H1 (cell line): ENCODE measurements around the gene SPAG5. TPM values are rescaled to one million over a fixed set of nuclear protein-coding genes. Genes with fewer than 3 reads are reported as not detected.

ENCODE experiments used
- CTCF ChIA-PET: fragments of 300-600 bp; sonication (Branson Sonifier 250); formaldehyde crosslinking; loops from one replicate; lab custom pipeline; 2021; ENCODE audit not compliant: partially characterized antibody; lab: Charles Lee
- POLR2A ChIA-PET: fragments of 300-600 bp; sonication (Branson Sonifier 250); formaldehyde crosslinking; loops from one replicate; lab custom pipeline; 2021; ENCODE audit warnings: inconsistent platforms; ENCODE audit not compliant: partially characterized antibody; lab: Charles Lee
- DNase-seq, 2 experiments: peaks; one replicate each; pipeline versions ENCODE4 v3.0.0 to v3.0.0-alpha.2; 2010 to 2022; ENCODE audit warnings: low spot score in 2 of 2, low read depth in 1 of 2, mixed read lengths in 1 of 2
- FAIRE-seq: peaks from 2 replicates; lab custom pipeline; 2011; peaks lifted over from hg19 to GRCh38; lab: Jason Lieb, UNC
- H2AFZ ChIP-seq: 2 replicates; pipeline ENCODE4 v1.8.1; 2012; ENCODE audit warnings: low read length, inconsistent platforms
- H2AK5ac ChIP-seq: 2 replicates; pipeline ENCODE4 v1.6.1; 2013; ENCODE audit warnings: low read depth, low read length
- H2BK120ac ChIP-seq: replicated peaks from 2 replicates; pipeline ENCODE3; 2013; ENCODE audit warnings: low read depth, low read length, inconsistent platforms
- H2BK12ac ChIP-seq: 2 replicates; pipeline ENCODE4 v1.6.1; 2013; ENCODE audit warnings: low read depth, low read length
- H2BK15ac ChIP-seq: 2 replicates; pipeline ENCODE4 v1.6.1; 2013; ENCODE audit warnings: low read length
- H2BK20ac ChIP-seq: 2 replicates; pipeline ENCODE4 v1.6.1; 2013; ENCODE audit warnings: low read length
- H2BK5ac ChIP-seq: 2 replicates; pipeline ENCODE4 v1.6.1; 2013; ENCODE audit warnings: low read depth, low read length
- H3K14ac ChIP-seq: 2 replicates; pipeline ENCODE4 v1.6.1; 2013; ENCODE audit warnings: inconsistent platforms; ENCODE audit not compliant: insufficient read length
- H3K18ac ChIP-seq: 2 replicates; pipeline ENCODE4 v1.6.1; 2013; ENCODE audit warnings: low read length; ENCODE audit errors: extremely low read depth
- H3K23ac ChIP-seq: 2 replicates; pipeline ENCODE4 v1.6.1; 2013; ENCODE audit warnings: inconsistent platforms; ENCODE audit not compliant: insufficient read length
- H3K23me2 ChIP-seq: 2 replicates; pipeline ENCODE4 v1.6.1; 2013; ENCODE audit warnings: low read depth, low read length
- H3K27ac ChIP-seq: 2 replicates; pipeline ENCODE4 v1.6.1; 2011; ENCODE audit warnings: low read depth, low read length, inconsistent platforms
- H3K27me3 ChIP-seq, 4 experiments: replicated peaks in 1 of 4; 1 replicate in 1 of 4; 2 replicates in 3 of 4; pipeline versions ENCODE4 v1.6.1 to v1.8.1; 2011 to 2013; ENCODE audit warnings: low read length in 3 of 4, mild to moderate bottlenecking in 3 of 4, inconsistent platforms in 2 of 4, mixed read lengths in 2 of 4, moderate library complexity in 1 of 4; ENCODE audit not compliant: control insufficient read depth in 3 of 4, insufficient read depth in 3 of 4; ENCODE audit errors: extremely low read depth in 1 of 4
- H3K36me3 ChIP-seq, 4 experiments: 2 replicates each; pipeline versions ENCODE4 v1.6.1 to v1.8.1; 2011 to 2013; ENCODE audit warnings: mild to moderate bottlenecking in 4 of 4, low read length in 3 of 4, moderate library complexity in 2 of 4, control low read depth in 1 of 4, inconsistent platforms in 1 of 4; ENCODE audit not compliant: insufficient read depth in 4 of 4, control insufficient read depth in 2 of 4
- H3K4ac ChIP-seq: replicated peaks from 2 replicates; pipeline ENCODE3; 2013; ENCODE audit warnings: low read length, low read depth, mixed read lengths, inconsistent platforms; ENCODE audit not compliant: insufficient read length
- H3K4me1 ChIP-seq, 4 experiments: replicated peaks in 1 of 4; 1 replicate in 1 of 4; 2 replicates in 3 of 4; pipeline versions ENCODE4 v1.6.1 to v1.8.1; 2011 to 2013; ENCODE audit warnings: low read length in 3 of 4, inconsistent platforms in 2 of 4, mixed read lengths in 1 of 4; ENCODE audit not compliant: insufficient read depth in 4 of 4, control insufficient read depth in 3 of 4
- H3K4me2 ChIP-seq, 2 experiments: 2 replicates each; pipeline versions ENCODE4 v1.6.1 to v1.8.1; 2011 to 2013; ENCODE audit warnings: low read depth in 2 of 2, low read length in 2 of 2, control low read depth in 1 of 2, inconsistent platforms in 1 of 2, mild to moderate bottlenecking in 1 of 2; ENCODE audit not compliant: insufficient read depth in 1 of 2
- H3K4me3 ChIP-seq, 4 experiments: fragments of 200-600, 300-600 bp in 1 of 4; sonication (generic), shearing (Covaris generic), sonication (Bioruptor Twin) in 1 of 4; 2 replicates each; pipeline versions ENCODE4 v1.5.1 to v1.8.1; 2011 to 2016; ENCODE audit warnings: low read length in 4 of 4, low read depth in 3 of 4, control low read depth in 2 of 4, inconsistent platforms in 2 of 4, mild to moderate bottlenecking in 2 of 4, mixed read lengths in 1 of 4, moderate library complexity in 1 of 4; ENCODE audit not compliant: insufficient read depth in 2 of 4; ENCODE audit errors: extremely low read depth in 1 of 4
- H3K56ac ChIP-seq: replicated peaks from 2 replicates; pipeline ENCODE3; 2013; ENCODE audit warnings: low read depth, mild to moderate bottlenecking, mixed read lengths, low read length, inconsistent platforms; ENCODE audit not compliant: insufficient read length
- H3K79me1 ChIP-seq: 2 replicates; pipeline ENCODE4 v1.6.1; 2013; ENCODE audit warnings: low read depth, low read length, control low read depth
- H3K79me2 ChIP-seq, 2 experiments: 2 replicates each; pipeline versions ENCODE4 v1.6.1 to v1.8.1; 2012 to 2013; ENCODE audit warnings: low read length in 2 of 2, mild to moderate bottlenecking in 2 of 2, inconsistent platforms in 1 of 2; ENCODE audit not compliant: insufficient read depth in 2 of 2, control insufficient read depth in 1 of 2
- H3K9ac ChIP-seq, 4 experiments: replicated peaks in 1 of 4; 1 replicate in 1 of 4; 2 replicates in 3 of 4; pipeline versions ENCODE4 v1.6.1 to v1.8.1; 2011 to 2013; ENCODE audit warnings: low read depth in 3 of 4, low read length in 3 of 4, control low read depth in 2 of 4, mild to moderate bottlenecking in 2 of 4, moderate library complexity in 2 of 4, inconsistent platforms in 1 of 4; ENCODE audit errors: extremely low read depth in 1 of 4
- H3K9me3 ChIP-seq, 2 experiments: 2 replicates each; pipeline versions ENCODE4 v1.6.1 to v1.8.1; 2012 to 2013; ENCODE audit warnings: mild to moderate bottlenecking in 2 of 2, moderate library complexity in 2 of 2, control low read depth in 1 of 2, inconsistent platforms in 1 of 2, low read depth in 1 of 2, low read length in 1 of 2, mixed read lengths in 1 of 2; ENCODE audit not compliant: insufficient read depth in 2 of 2
- H4K20me1 ChIP-seq, 2 experiments: replicated peaks in 1 of 2; 2 replicates each; pipeline versions ENCODE3 to v1.8.1; 2011 to 2013; ENCODE audit warnings: inconsistent platforms in 2 of 2, low read length in 2 of 2, mild to moderate bottlenecking in 1 of 2; ENCODE audit not compliant: insufficient read depth in 2 of 2, control insufficient read depth in 1 of 2
- H4K5ac ChIP-seq: 2 replicates; pipeline ENCODE4 v1.6.1; 2013; ENCODE audit warnings: low read length, low read depth, mixed read lengths, inconsistent platforms; ENCODE audit not compliant: insufficient read length
- H4K8ac ChIP-seq: 2 replicates; pipeline ENCODE4 v1.8.0; 2013; ENCODE audit warnings: mild to moderate bottlenecking, moderate library complexity, low read length, inconsistent platforms; ENCODE audit not compliant: insufficient read depth; ENCODE audit errors: extremely low read depth
- H4K91ac ChIP-seq: replicated peaks from 2 replicates; pipeline ENCODE3; 2013; ENCODE audit warnings: low read length, mixed read lengths, inconsistent platforms; ENCODE audit not compliant: insufficient read length
- BCL11A ChIP-seq, 2 experiments: IDR thresholded peaks; one replicate each; pipeline ENCODE4 v1.6.1; 2011; ENCODE audit warnings: low read depth in 2 of 2, low read length in 2 of 2, mild to moderate bottlenecking in 2 of 2
- RFX5 ChIP-seq: IDR thresholded peaks from 2 replicates; pipeline ENCODE4 v1.6.1; 2011; ENCODE audit warnings: low read depth, low read length, improper control_type of control experiment, borderline replicate concordance
- TAF1 ChIP-seq: IDR thresholded peaks from 2 replicates; pipeline ENCODE4 v1.6.1; 2011; ENCODE audit warnings: mild to moderate bottlenecking, low read depth, low read length
- WGBS, 2 experiments: shearing (Covaris generic) in 1 of 2; methylation state at CpG; one replicate each; pipeline versions ENCODE4 v1.1.6 to v1.1.7; 2013 to 2015; ENCODE audit warnings: low lambda C conversion rate in 2 of 2, mixed read lengths in 2 of 2, inconsistent platforms in 1 of 2, low coverage in 1 of 2, missing lambda C conversion rate in 1 of 2; ENCODE audit not compliant: insufficient replicate concordance in 2 of 2, insufficient coverage in 1 of 2, insufficient read length in 1 of 2; ENCODE audit errors: extremely low coverage in 1 of 2, missing lambda C conversion rate in 1 of 2; 5-methylcytosine and 5-hydroxymethylcytosine counted together
- polyA plus RNA-seq, 7 experiments: library from polyadenylated mRNA; depleted of rRNA in 3 of 7; stranded (reverse) in 5 of 7; unstranded in 2 of 7; fragments of >200 nt in 5 of 7; fragments of 200-250 nt in 2 of 7; gene quantifications; 1 replicate in 5 of 7; 2 replicates in 1 of 7; 4 replicates in 1 of 7; pipeline versions ENCODE4 v1.2.1 to v1.2.3, GENCODE V29; 2011 to 2013; ENCODE audit warnings: missing spikeins in 2 of 7, mixed read lengths in 2 of 7
- total RNA-seq: library from RNA; stranded (reverse); fragmentation: NEBNext Ultra II Directional; extraction: Animal tissue kit (Norgen Biotek cat#: 25700); gene quantifications from 2 replicates; pipeline ENCODE4 v1.2.1, GENCODE V29; 2021

The SPAG5 gene
- total and polyA plus RNA-seq, 2 of the 8 experiments (the other 6 are each of a cell fraction or from before 2014, with no cell fraction given), result 57.1 to 129 TPM

DNA sequence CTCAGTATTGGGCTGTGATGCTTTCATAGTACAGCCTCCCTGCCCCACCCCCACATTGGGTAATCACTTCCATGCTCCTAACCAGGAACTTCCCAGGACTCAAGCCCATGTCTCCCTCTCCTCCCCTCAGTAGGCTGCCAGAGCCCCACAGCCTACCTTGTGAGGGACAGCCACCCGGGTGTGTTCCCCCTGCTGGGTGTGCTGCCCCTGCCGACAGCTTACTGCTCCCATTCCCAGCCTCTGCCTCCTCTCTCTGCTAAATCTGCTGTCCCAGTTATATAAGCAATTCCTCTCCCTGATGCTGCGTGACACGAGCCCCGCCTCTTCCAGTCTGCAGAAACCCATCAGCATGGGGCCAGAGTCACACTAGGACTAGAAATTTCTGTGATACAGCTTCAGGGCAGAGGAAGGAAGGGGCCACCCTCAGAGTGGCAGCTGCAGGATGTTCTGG is 15.1 kb upstream of the SPAG5 start, which contains the start of gene RSKR:
RSKR (minus strand) TSS at position 255 of the 451 bp plus-strand sequence; CDS start at position 231, 24 bp downstream.
- Histone ChIP-seq H3K18ac (no peak within 1 kb of the TSS), H2BK12ac (no peak within 1 kb of the TSS), H3K79me1 (no peaks in the 10 kb centered on the region), H3K4me2 (no peak within 1 kb of the TSS), H3K9ac (no peak within 1 kb of the TSS), H4K91ac (no peak within 1 kb of the TSS)
- DNase-seq, result no peak
- TF ChIP-seq BCL11A (IDR thresholded peaks at IDR 0.05; ENCODE audit: low read depth in 2 of 2, low read length in 2 of 2) (no peak), RFX5 (no peak), TAF1 (no peak)
- TF ChIP-seq, all 59 proteins: peak for 0
- 88% methylated on average over 5 of the region's 5 CpGs; no CpG with 5 or more reads in 1 of the 2 experiments for WGBS, 2 experiments
- Histone ChIP-seq H3K27me3 (no peaks in the 10 kb centered on the region), H3K4me3 (no peak within 1 kb of the TSS), H2AK5ac (no peak within 1 kb of the TSS), H3K23ac (no peak within 1 kb of the TSS), H2BK20ac (no peak within 1 kb of the TSS), H3K4me1 (no peaks in the 10 kb centered on the region), H2AFZ (no peak within 1 kb of the TSS), H3K14ac (no peak within 1 kb of the TSS), H2BK5ac (no peak within 1 kb of the TSS), H2BK120ac (no peak within 1 kb of the TSS), H4K5ac (no peak within 1 kb of the TSS), H4K20me1 (peaks cover 2% of the 10 kb centered on the region in 2 experiments), H3K79me2 (no peaks in the 10 kb centered on the region), H3K4ac (no peak within 1 kb of the TSS), H3K9me3 (no peaks in the 10 kb centered on the region), H3K36me3 (peaks cover 43 to 78% (median 65%) of the 10 kb centered on the region in 4 experiments), H4K8ac (no peak within 1 kb of the TSS), H2BK15ac (no peak within 1 kb of the TSS), H3K56ac (no peak within 1 kb of the TSS), H3K23me2 (no peaks in the 10 kb centered on the region), H3K27ac (no peak within 1 kb of the TSS)
- ChIA-PET POLR2A (interaction anchor here (0.7 to 14.8 kb wide), 12 partner anchors 15 to 92 kb away, joined by 3 to 163 read pairs (median 4); partner anchors contain the start of genes ALDOC, PIGS and SPAG5), CTCF (interaction anchor here (0.6 to 6.0 kb wide), 12 partner anchors 9 to 309 kb away, joined by 3 to 45 read pairs (median 5); partner anchors contain the start of gene SPAG5)
- no peak for FAIRE-seq
